ENCODE measurements around the gene MC3R.
"Not testable (repeated sequence)": the region's sequence is repeated elsewhere in the genome, so short reads cannot be mapped to it uniquely, and the experiment has no call there.

The MC3R gene

DNA sequence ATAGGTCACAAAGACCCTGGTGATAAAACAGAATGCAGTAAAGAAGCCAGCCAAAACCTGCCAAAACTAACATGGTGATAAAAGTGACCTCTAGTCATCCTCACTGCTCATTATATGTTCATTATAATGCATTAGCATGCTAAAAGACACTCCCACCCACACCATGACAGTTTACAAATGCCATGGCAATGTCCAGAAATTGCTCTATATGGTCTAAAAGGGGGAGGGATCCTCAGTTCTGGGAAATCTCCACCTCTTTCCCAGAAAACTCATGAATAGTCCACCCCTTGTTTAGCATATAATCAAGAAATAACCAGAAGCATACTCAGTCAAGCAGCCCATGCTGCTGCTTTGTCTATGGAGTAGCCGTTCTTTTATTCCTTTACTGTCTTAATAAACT lies 40.4 kb upstream of the MC3R start:
- ChIA-PET POLR2A (no interaction called here), CTCF (no interaction called here)
- DNase-seq (ENCODE audit: extremely low spot score) = no peak
- TF ChIP-seq FOXA1 (IDR thresholded peaks at IDR 0.05) (no peak), FOXK2 (IDR thresholded peaks at IDR 0.05) (no peak), TARDBP (IDR thresholded peaks at IDR 0.05) (no peak), HDGF (IDR thresholded peaks at IDR 0.05; ENCODE audit: borderline replicate concordance) (no peak), ELF4 (IDR thresholded peaks at IDR 0.05) (no peak), L3MBTL2 (conservative IDR thresholded peaks at IDR 0.05) (no peak), CTBP1 (IDR thresholded peaks at IDR 0.05; ENCODE audit: borderline replicate concordance) (no peak)

DNA sequence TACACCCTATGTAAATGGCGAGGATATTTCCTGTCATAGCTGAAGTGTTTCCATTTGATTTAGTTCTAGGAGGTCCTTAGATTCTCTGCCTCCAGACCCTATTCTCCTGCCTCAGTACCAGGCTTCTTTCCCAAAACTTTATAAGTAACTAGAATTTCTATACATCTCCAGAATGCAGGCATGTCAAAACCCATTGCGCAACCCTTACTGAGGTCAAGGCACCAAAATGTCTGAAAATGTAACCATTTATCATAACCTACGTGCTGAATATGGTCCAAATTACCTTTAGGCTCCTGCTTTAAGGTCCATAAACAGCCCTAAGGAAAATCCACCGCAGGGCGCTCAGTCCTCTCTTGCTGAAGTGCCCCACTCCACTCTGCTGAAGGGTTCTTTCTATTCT lies 37.5 kb upstream of the MC3R start:
- POLR2A ChIA-PET = no interaction called here
- CTCF ChIA-PET = no interaction called here
- DNase-seq (ENCODE audit: extremely low spot score) = no peak
- TF ChIP-seq L3MBTL2 (conservative IDR thresholded peaks at IDR 0.05) = no peak
- no peak for TF ChIP-seq FOXK2 (IDR thresholded peaks at IDR 0.05)
- no peak for TF ChIP-seq ARNT (IDR thresholded peaks at IDR 0.05)
- TF ChIP-seq LEF1 (IDR thresholded peaks at IDR 0.05; ENCODE audit: borderline replicate concordance) = no peak
- no peak for TF ChIP-seq ZNF384 (IDR thresholded peaks at IDR 0.05)
- TF ChIP-seq FOXA1 (IDR thresholded peaks at IDR 0.05) = no peak
- no peak for TF ChIP-seq BHLHE40 (IDR thresholded peaks at IDR 0.05; ENCODE audit: borderline replicate concordance)
- TF ChIP-seq FOXM1 (IDR thresholded peaks at IDR 0.05; ENCODE audit: borderline replicate concordance) = no peak
- TF ChIP-seq ELF4 (IDR thresholded peaks at IDR 0.05) = no peak
- TF ChIP-seq PKNOX1 (IDR thresholded peaks at IDR 0.05) = no peak
- TF ChIP-seq NFRKB (IDR thresholded peaks at IDR 0.05) = no peak
- no peak for TF ChIP-seq CTBP1 (IDR thresholded peaks at IDR 0.05; ENCODE audit: borderline replicate concordance)
- TF ChIP-seq HDGF (IDR thresholded peaks at IDR 0.05; ENCODE audit: borderline replicate concordance) = no peak

DNA sequence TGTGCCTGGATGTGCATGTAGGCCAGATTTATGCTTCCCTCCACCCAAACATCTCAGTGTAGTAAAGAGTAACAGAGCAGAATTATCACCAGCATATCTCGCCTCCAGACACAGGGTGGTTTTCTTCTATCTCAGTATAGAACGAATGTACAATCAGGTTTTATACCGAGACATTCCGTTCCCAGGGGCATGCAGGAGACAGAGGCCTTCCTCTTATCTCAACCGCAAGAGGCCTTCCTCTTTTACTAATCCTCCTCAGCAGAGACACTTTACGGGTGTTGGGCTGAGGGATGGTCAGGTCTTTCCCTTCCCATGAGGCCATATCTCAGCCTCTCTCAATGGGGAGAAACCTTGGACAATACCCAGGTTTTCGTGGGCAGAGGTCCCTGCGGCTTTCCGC lies 36.4 kb upstream of the MC3R start:
- TF ChIP-seq ZNF384 (IDR thresholded peaks at IDR 0.05) = no peak
- no peak for TF ChIP-seq FOXM1 (IDR thresholded peaks at IDR 0.05; ENCODE audit: borderline replicate concordance)
- TF ChIP-seq BHLHE40 (IDR thresholded peaks at IDR 0.05; ENCODE audit: borderline replicate concordance) = no peak
- no peak for TF ChIP-seq PKNOX1 (IDR thresholded peaks at IDR 0.05)
- POLR2A ChIA-PET = no interaction called here
- no peak for DNase-seq (ENCODE audit: extremely low spot score)
- CTCF ChIA-PET = interaction anchor here (0.7 kb wide), 1 partner anchor 931 kb away, joined by 4 read pairs; no protein-coding TSS in a partner anchor

DNA sequence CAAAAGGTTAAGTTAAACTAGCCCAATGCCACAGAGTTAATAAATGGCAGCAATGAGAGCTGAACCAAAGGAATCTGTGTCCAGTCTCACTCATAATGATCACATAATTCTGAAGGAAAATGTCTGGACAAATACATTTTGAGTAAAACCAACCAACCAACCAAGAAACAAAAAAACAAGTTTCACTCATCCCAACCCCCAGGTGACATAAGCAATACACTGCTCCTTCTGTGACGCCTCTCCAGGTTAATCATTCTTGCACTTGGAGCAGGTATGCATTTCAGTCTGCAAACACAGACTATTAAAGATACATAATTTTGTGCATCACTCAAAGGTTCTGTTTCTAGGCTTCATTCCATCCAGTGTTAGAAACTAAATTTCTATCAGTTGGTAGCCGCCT lies 35.2 kb upstream of the MC3R start:
- no peak for TF ChIP-seq SUZ12 (IDR thresholded peaks at IDR 0.05)
- TF ChIP-seq BHLHE40 (IDR thresholded peaks at IDR 0.05; ENCODE audit: borderline replicate concordance) = no peak
- TF ChIP-seq PKNOX1 (IDR thresholded peaks at IDR 0.05) = no peak
- TF ChIP-seq LEF1 (IDR thresholded peaks at IDR 0.05; ENCODE audit: borderline replicate concordance) = no peak
- TF ChIP-seq FOXM1 (IDR thresholded peaks at IDR 0.05; ENCODE audit: borderline replicate concordance) = no peak
- TF ChIP-seq SP1 (IDR thresholded peaks at IDR 0.05) = no peak
- no peak for TF ChIP-seq FOXA1 (IDR thresholded peaks at IDR 0.05)
- TF ChIP-seq HDGF (IDR thresholded peaks at IDR 0.05; ENCODE audit: borderline replicate concordance) = no peak
- TF ChIP-seq FOXK2 (IDR thresholded peaks at IDR 0.05) = no peak
- TF ChIP-seq TARDBP (IDR thresholded peaks at IDR 0.05) = no peak
- no peak for TF ChIP-seq ZNF384 (IDR thresholded peaks at IDR 0.05)
- TF ChIP-seq ELF4 (IDR thresholded peaks at IDR 0.05) = no peak
- TF ChIP-seq ARNT (IDR thresholded peaks at IDR 0.05) = no peak
- CTCF ChIA-PET = no interaction called here

GRCh38 chr20:56215115-56215514 lies 33.4 kb upstream of the MC3R start:
- DNase-seq (ENCODE audit: extremely low spot score) = no peak
- POLR2A ChIA-PET = no interaction called here
- CTCF ChIA-PET = no interaction called here
- TF ChIP-seq SUZ12 (IDR thresholded peaks at IDR 0.05) (no peak), FOXM1 (IDR thresholded peaks at IDR 0.05; ENCODE audit: borderline replicate concordance) (no peak), L3MBTL2 (conservative IDR thresholded peaks at IDR 0.05) (no peak), ELF4 (IDR thresholded peaks at IDR 0.05) (no peak), FOXA1 (IDR thresholded peaks at IDR 0.05) (no peak), FOXK2 (IDR thresholded peaks at IDR 0.05) (no peak), SP1 (IDR thresholded peaks at IDR 0.05) (no peak), NFRKB (IDR thresholded peaks at IDR 0.05) (no peak), LEF1 (IDR thresholded peaks at IDR 0.05; ENCODE audit: borderline replicate concordance) (no peak), ARNT (IDR thresholded peaks at IDR 0.05) (no peak), TARDBP (IDR thresholded peaks at IDR 0.05) (no peak), BHLHE40 (IDR thresholded peaks at IDR 0.05; ENCODE audit: borderline replicate concordance) (no peak), PKNOX1 (IDR thresholded peaks at IDR 0.05) (no peak), ZNF384 (IDR thresholded peaks at IDR 0.05) (no peak), CTBP1 (IDR thresholded peaks at IDR 0.05; ENCODE audit: borderline replicate concordance) (no peak), HDGF (IDR thresholded peaks at IDR 0.05; ENCODE audit: borderline replicate concordance) (no peak)

More for the DNA sequence above, 35.2 kb upstream of the MC3R start:
- POLR2A ChIA-PET = no interaction called here
- no peak for DNase-seq (ENCODE audit: extremely low spot score)

- ChIA-PET POLR2A (no interaction called here), CTCF (no interaction called here)
- TF ChIP-seq FOXA1 (IDR thresholded peaks at IDR 0.05) = no peak
- TF ChIP-seq FOXM1 (IDR thresholded peaks at IDR 0.05; ENCODE audit: borderline replicate concordance) = no peak
- TF ChIP-seq NFRKB (IDR thresholded peaks at IDR 0.05) = no peak
- no peak for TF ChIP-seq HDGF (IDR thresholded peaks at IDR 0.05; ENCODE audit: borderline replicate concordance)
- no peak for TF ChIP-seq LEF1 (IDR thresholded peaks at IDR 0.05; ENCODE audit: borderline replicate concordance)
- TF ChIP-seq L3MBTL2 (conservative IDR thresholded peaks at IDR 0.05) = no peak
- TF ChIP-seq TARDBP (IDR thresholded peaks at IDR 0.05) = no peak
- no peak for TF ChIP-seq PKNOX1 (IDR thresholded peaks at IDR 0.05)
- TF ChIP-seq ARNT (IDR thresholded peaks at IDR 0.05) = no peak
- no peak for TF ChIP-seq ELF4 (IDR thresholded peaks at IDR 0.05)
- TF ChIP-seq CTBP1 (IDR thresholded peaks at IDR 0.05; ENCODE audit: borderline replicate concordance) = no peak
- TF ChIP-seq SP1 (IDR thresholded peaks at IDR 0.05) = no peak
- no peak for TF ChIP-seq ZNF384 (IDR thresholded peaks at IDR 0.05)
- no peak for TF ChIP-seq BHLHE40 (IDR thresholded peaks at IDR 0.05; ENCODE audit: borderline replicate concordance)
- no peak for TF ChIP-seq FOXK2 (IDR thresholded peaks at IDR 0.05)
- DNase-seq (ENCODE audit: extremely low spot score) = no peak
These were observed 30.7 kb upstream of the MC3R start for GRCh38 chr20:56217829-56218228.

DNA sequence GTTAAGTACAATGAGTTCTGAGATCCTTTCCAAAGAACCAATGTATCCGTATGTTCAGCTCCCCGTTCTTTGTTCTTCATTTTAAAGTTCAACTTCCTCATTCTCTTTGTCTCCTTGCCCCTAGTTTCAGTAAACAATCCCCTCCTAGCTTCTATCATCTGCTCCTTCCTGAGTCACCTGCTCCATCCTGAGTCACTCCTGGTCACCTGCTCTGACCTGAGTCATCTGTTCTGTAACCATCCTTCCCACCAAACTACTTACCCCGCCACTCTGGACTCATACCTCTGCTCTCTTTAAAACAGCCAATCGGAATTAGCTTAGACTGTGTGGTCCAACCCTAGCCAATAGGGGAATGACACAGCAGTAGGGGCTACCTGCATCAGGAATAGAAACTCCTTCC lies 27.3 kb upstream of the MC3R start:
- CTCF ChIA-PET; POLR2A ChIA-PET; DNase-seq (ENCODE audit: extremely low spot score): not testable (repeated sequence)
